ENCODE results near the gene SLC35B2. TPM values are rescaled to one million over a fixed set of nuclear protein-coding genes. Genes with fewer than 3 reads are reported as not detected.

SLC35B2 gene
- polyA plus RNA-seq, 3 donors, result 51.7 to 59.3 (median 56.5) TPM

- DNase-seq (ENCODE audit: low read depth in 3 of 3, low spot score in 2 of 3), result no peak
Observed at GRCh38 chr6:44286747-44287146, 29.4 kb upstream of the SLC35B2 start.

- no peak for DNase-seq (ENCODE audit: low read depth in 3 of 3, low spot score in 2 of 3)
Observed at GRCh38 chr6:44286285-44286565, 28.9 kb upstream of the SLC35B2 start.

GRCh38 chr6:44285552-44286284, 28.4 kb upstream of the SLC35B2 start:
- DNase-seq (ENCODE audit: low read depth in 3 of 3, low spot score in 2 of 3), result no peak

- DNase-seq (ENCODE audit: low read depth in 3 of 3, low spot score in 2 of 3), result no peak
Observed at GRCh38 chr6:44284867-44285266, 27.5 kb upstream of the SLC35B2 start.

- no peak for DNase-seq (ENCODE audit: low read depth in 3 of 3, low spot score in 2 of 3)
Observed at GRCh38 chr6:44284121-44284520, 26.8 kb upstream of the SLC35B2 start.

- no peak for DNase-seq (ENCODE audit: low read depth in 3 of 3, low spot score in 2 of 3)
Observed at GRCh38 chr6:44278774-44279697, 21.7 kb upstream of the SLC35B2 start.

GRCh38 chr6:44278315-44278714, 21.0 kb upstream of the SLC35B2 start:
- DNase-seq (ENCODE audit: low read depth in 3 of 3, low spot score in 2 of 3), result no peak

- no peak for DNase-seq (ENCODE audit: low read depth in 3 of 3, low spot score in 2 of 3)
Observed at GRCh38 chr6:44277763-44278162, 20.4 kb upstream of the SLC35B2 start.

GRCh38 chr6:44276667-44277640, 19.6 kb upstream of the SLC35B2 start:
- no peak for DNase-seq (ENCODE audit: low read depth in 3 of 3, low spot score in 2 of 3)

- no peak for DNase-seq (ENCODE audit: low read depth in 3 of 3, low spot score in 2 of 3)
Observed at GRCh38 chr6:44275749-44276648, 18.7 kb upstream of the SLC35B2 start.

GRCh38 chr6:44275271-44275748, 18.0 kb upstream of the SLC35B2 start:
- no peak for DNase-seq (ENCODE audit: low read depth in 3 of 3, low spot score in 2 of 3)

GRCh38 chr6:44273617-44274016, 16.3 kb upstream of the SLC35B2 start:
- DNase-seq (ENCODE audit: low read depth in 3 of 3, low spot score in 2 of 3), result no peak

GRCh38 chr6:44272999-44273566, 15.8 kb upstream of the SLC35B2 start:
- DNase-seq (ENCODE audit: low read depth in 3 of 3, low spot score in 2 of 3), result no peak

- no peak for DNase-seq (ENCODE audit: low read depth in 3 of 3, low spot score in 2 of 3)
Observed at GRCh38 chr6:44272529-44272928, 15.2 kb upstream of the SLC35B2 start.

GRCh38 chr6:44271914-44272313, 14.6 kb upstream of the SLC35B2 start:
- DNase-seq (ENCODE audit: low read depth in 3 of 3, low spot score in 2 of 3), result no peak

- DNase-seq (ENCODE audit: low read depth in 3 of 3, low spot score in 2 of 3), result no peak
Observed at GRCh38 chr6:44271406-44271723, 14.0 kb upstream of the SLC35B2 start.

GRCh38 chr6:44270526-44271405, 13.4 kb upstream of the SLC35B2 start:
- no peak for DNase-seq (ENCODE audit: low read depth in 3 of 3, low spot score in 2 of 3)

- no peak for DNase-seq (ENCODE audit: low read depth in 3 of 3, low spot score in 2 of 3)
Observed at GRCh38 chr6:44269921-44270525, 12.7 kb upstream of the SLC35B2 start, which contains the start of gene TMEM151B. Gene TMEM151B, plus strand, starts transcription at chr6:44270450. Its CDS starts 293 bp downstream, at chr6:44270743.
